GM18499 (cell line): Measurements from ENCODE around the gene SH3RF3.

ENCODE experiments used
- ATAC-seq: cut with Tn5 transposase; IDR thresholded peaks from one replicate; pipeline ENCODE4 v1.9.1; 2021; ENCODE audit warnings: moderate number of reproducible peaks; ENCODE audit not compliant: insufficient read depth, unreplicated experiment

SH3RF3 gene

GRCh38 chr2:109128616-109129355 is at the start of gene SH3RF3:
Gene SH3RF3, plus strand, starts transcription at chr2:109129205.
- no peak for ATAC-seq

GRCh38 chr2:109079590-109079989 is 49.4 kb upstream of the SH3RF3 start:
- no peak for ATAC-seq

- no peak for ATAC-seq
Observed at GRCh38 chr2:109080109-109080508, 48.9 kb upstream of the SH3RF3 start.

GRCh38 chr2:109080757-109081156 is 48.2 kb upstream of the SH3RF3 start:
- no peak for ATAC-seq

- ATAC-seq = no peak
Observed at GRCh38 chr2:109081374-109081773, 47.6 kb upstream of the SH3RF3 start.

GRCh38 chr2:109083771-109084170 is 45.2 kb upstream of the SH3RF3 start:
- no peak for ATAC-seq

GRCh38 chr2:109084341-109084740 is 44.7 kb upstream of the SH3RF3 start:
- no peak for ATAC-seq

GRCh38 chr2:109085912-109086742 is 42.9 kb upstream of the SH3RF3 start:
- ATAC-seq = no peak

GRCh38 chr2:109086743-109087020 is 42.3 kb upstream of the SH3RF3 start:
- no peak for ATAC-seq

GRCh38 chr2:109087055-109087663 is 41.8 kb upstream of the SH3RF3 start:
- no peak for ATAC-seq

- no peak for ATAC-seq
Observed at GRCh38 chr2:109089602-109090300, 39.3 kb upstream of the SH3RF3 start.

- no peak for ATAC-seq
Observed at GRCh38 chr2:109091526-109091925, 37.5 kb upstream of the SH3RF3 start.

GRCh38 chr2:109094144-109094543 is 34.9 kb upstream of the SH3RF3 start:
- ATAC-seq = no peak

- ATAC-seq = no peak
Observed at GRCh38 chr2:109098251-109098920, 30.6 kb upstream of the SH3RF3 start.

- no peak for ATAC-seq
Observed at GRCh38 chr2:109098921-109099273, 30.1 kb upstream of the SH3RF3 start.

- no peak for ATAC-seq
Observed at GRCh38 chr2:109102588-109103233, 26.3 kb upstream of the SH3RF3 start.

- ATAC-seq = no peak
Observed at GRCh38 chr2:109105113-109105512, 23.9 kb upstream of the SH3RF3 start.

- no peak for ATAC-seq
Observed at GRCh38 chr2:109108740-109109139, 20.3 kb upstream of the SH3RF3 start.

- no peak for ATAC-seq
Observed at GRCh38 chr2:109109342-109109741, 19.7 kb upstream of the SH3RF3 start.

GRCh38 chr2:109110170-109110569 is 18.8 kb upstream of the SH3RF3 start:
- no peak for ATAC-seq
